Measurements from ENCODE around the gene HMG20A. TPM values are rescaled to one million over a fixed set of nuclear protein-coding genes. Genes with fewer than 3 reads are reported as not detected.
"Not testable (repeated sequence)": the region's sequence is repeated elsewhere in the genome, so short reads cannot be mapped to it uniquely, and the experiment has no call there.

Gene HMG20A
- total RNA-seq, 1 donor: 20.7 TPM

DNA sequence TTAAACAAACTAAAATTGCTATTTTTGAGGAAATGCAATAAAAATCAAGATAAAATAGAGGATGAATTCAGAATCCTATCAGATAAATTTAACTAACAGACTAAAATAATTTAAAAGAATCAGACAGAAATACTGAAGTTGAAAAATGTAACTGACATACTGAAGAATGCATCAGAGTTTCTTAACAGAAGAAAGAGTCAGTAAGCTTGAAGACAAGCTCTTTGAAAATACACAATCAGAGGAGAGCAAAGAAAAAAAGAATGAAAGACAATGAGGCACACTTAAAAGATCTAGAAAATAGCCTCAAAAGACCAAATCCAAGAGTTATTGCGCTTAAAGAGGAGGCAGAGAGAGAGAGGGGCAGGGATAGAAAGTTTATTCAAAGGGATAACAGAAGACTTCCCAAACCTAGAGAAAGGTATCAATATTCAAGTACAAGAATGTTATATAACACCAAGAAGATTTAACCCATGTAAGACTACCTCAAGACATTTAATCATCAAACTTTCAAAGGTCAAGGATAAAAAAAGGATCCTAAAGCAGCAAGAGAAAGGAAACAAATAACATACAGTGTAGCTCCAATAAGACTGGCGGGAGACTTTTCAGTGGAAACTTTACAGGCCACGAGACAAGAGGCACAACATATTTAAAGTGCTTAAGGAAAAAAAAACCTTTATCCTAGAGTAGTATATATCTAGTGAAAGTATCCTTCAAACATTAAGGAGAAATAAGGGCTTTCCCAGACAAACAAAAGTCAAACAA lies 25.5 kb upstream of the HMG20A start:
- Histone ChIP-seq H3K4me3 (ENCODE audit: low read length) (no peak overlapping the region), H3K9me3 (ENCODE audit: low read depth, low read length) (peaks cover 23% of the 10 kb centered on the region), H3K4me1 (ENCODE audit: insufficient read depth, low read length) (no peaks in the 10 kb centered on the region), H3K27me3 (ENCODE audit: insufficient read depth, low read length) (no peaks in the 10 kb centered on the region)

- Histone ChIP-seq H3K9me3 (ENCODE audit: low read depth, low read length) (peaks cover 23% of the 10 kb centered on the region), H3K4me3 (ENCODE audit: low read length) (no peak overlapping the region), H3K4me1 (ENCODE audit: insufficient read depth, low read length) (no peaks in the 10 kb centered on the region), H3K27me3 (ENCODE audit: insufficient read depth, low read length) (no peaks in the 10 kb centered on the region)
These were observed 24.0 kb upstream of the HMG20A start for GRCh38 chr15:77396692-77397091.

DNA sequence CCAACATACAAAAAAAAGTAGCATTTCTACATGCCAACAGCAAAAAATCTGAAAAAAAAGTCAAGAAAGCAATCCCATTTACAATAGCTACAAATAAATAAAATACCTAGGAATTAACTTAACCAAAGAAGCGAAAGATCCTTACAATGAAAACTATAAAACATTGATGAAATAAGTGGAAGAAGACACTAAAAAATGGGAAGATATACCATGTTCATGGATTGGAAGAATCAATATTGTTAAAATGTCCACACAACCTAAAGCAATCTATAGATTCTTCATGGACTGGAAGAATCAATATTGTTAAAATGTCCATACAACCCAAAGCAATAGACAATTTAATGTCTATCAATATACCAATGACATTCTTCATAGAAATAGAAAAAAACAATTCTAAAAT lies 21.8 kb upstream of the HMG20A start:
- Histone ChIP-seq H3K27me3 (ENCODE audit: insufficient read depth, low read length) (no peaks in the 10 kb centered on the region), H3K4me3 (ENCODE audit: low read length) (no peak overlapping the region), H3K4me1 (ENCODE audit: insufficient read depth, low read length) (no peaks in the 10 kb centered on the region), H3K9me3 (ENCODE audit: low read depth, low read length) (peaks cover 23% of the 10 kb centered on the region)

GRCh38 chr15:77400258-77400657 lies 20.4 kb upstream of the HMG20A start:
- Histone ChIP-seq H3K4me1 (ENCODE audit: insufficient read depth, low read length) (no peaks in the 10 kb centered on the region), H3K4me3 (ENCODE audit: low read length) (no peak overlapping the region), H3K27me3 (ENCODE audit: insufficient read depth, low read length) (no peaks in the 10 kb centered on the region), H3K9me3 (ENCODE audit: low read depth, low read length) (peaks cover 15% of the 10 kb centered on the region)

- H3K27me3 ChIP-seq (ENCODE audit: insufficient read depth, low read length): no peaks in the 10 kb centered on the region
- H3K4me3 ChIP-seq (ENCODE audit: low read length): no peak overlapping the region
- H3K9me3 ChIP-seq (ENCODE audit: low read depth, low read length): peaks cover 6% of the 10 kb centered on the region
- no peaks in the 10 kb centered on the region for H3K4me1 ChIP-seq (ENCODE audit: insufficient read depth, low read length)
These were observed 17.8 kb upstream of the HMG20A start for GRCh38 chr15:77402740-77403379.

DNA sequence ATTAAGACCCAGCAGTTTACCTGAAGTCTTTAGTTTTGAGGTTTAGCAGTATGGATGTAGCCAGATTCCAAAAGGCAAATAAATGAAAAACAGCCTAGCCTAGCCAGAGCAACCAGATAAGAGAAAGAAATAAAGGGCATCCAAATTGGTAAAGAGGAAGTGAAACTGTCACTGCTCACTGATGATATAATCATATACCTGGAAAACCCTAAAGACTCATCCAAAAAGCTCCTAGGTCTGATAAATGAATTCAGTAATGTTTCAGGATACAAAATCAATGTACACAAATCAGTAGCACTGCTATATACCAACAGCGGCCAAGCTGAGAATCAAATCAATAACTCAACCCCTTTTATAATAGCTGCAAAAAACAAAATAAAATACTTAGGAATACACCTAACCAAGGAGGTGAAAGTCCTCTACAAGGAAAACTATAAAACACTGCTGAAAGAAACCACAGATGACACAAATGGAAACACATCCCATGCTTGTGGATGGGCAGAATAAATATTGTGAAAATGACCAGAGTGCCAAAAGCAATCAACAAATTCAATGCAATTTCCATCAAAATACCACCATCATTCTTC lies 14.4 kb upstream of the HMG20A start:
- not testable (repeated sequence) for H3K9me3 ChIP-seq (ENCODE audit: low read depth, low read length); H3K4me3 ChIP-seq (ENCODE audit: low read length); H3K27me3 ChIP-seq (ENCODE audit: insufficient read depth, low read length)
- peaks cover 13% of the 10 kb centered on the region for H3K4me1 ChIP-seq (ENCODE audit: insufficient read depth, low read length)

- peaks cover 13% of the 10 kb centered on the region for H3K4me1 ChIP-seq (ENCODE audit: insufficient read depth, low read length)
- H3K27me3 ChIP-seq (ENCODE audit: insufficient read depth, low read length): no peaks in the 10 kb centered on the region
- no peak overlapping the region for H3K4me3 ChIP-seq (ENCODE audit: low read length)
- no peaks in the 10 kb centered on the region for H3K9me3 ChIP-seq (ENCODE audit: low read depth, low read length)
These were observed 13.8 kb upstream of the HMG20A start for GRCh38 chr15:77406846-77407245.

DNA sequence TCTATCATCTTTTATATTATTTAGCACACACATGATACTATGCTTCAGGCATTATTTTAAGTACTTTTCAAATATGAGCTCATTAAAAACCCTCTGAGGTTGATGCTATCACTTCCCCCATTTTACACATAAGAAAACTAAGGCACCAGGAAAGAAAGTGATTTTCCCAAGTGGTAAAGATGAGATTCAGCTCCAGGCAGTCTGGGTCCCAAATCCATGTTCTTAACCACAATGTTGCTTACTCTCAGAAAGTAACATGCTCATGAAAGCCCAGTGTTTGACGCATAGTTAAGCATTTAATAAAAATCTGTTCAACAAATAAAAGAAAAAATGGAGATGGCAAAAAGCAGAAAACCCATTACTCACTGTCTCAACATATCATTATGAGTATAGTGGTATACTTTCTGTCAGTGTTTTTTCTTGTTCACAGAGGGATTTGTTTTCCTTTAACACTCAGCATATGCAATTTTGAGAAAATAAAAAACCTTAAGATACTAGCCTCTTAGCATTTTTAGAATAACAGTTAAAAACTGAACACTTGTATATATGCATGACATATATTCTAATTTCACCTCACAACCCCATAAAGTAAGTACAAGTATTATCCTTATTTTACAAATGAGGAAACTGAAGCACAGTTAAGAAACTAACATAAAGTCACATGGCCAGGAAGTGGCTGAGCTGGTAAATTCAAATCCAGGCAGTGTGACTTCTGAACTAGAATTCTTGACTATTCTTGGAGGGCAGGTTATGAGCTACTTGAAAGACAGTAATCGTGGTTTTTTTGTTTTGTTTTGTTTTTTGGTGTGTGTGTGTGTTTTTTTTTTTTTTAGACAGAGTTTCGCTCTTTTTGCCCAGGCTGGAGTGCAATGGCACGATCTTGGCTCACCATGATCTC lies 11.2 kb upstream of the HMG20A start:
- Histone ChIP-seq H3K9me3 (ENCODE audit: low read depth, low read length) (no peaks in the 10 kb centered on the region), H3K4me3 (ENCODE audit: low read length) (no peak overlapping the region), H3K27me3 (ENCODE audit: insufficient read depth, low read length) (no peaks in the 10 kb centered on the region), H3K4me1 (ENCODE audit: insufficient read depth, low read length) (peaks cover 13% of the 10 kb centered on the region)

GRCh38 chr15:77410157-77410500 lies 10.6 kb upstream of the HMG20A start:
- H3K4me3 ChIP-seq (ENCODE audit: low read length); H3K27me3 ChIP-seq (ENCODE audit: insufficient read depth, low read length); H3K9me3 ChIP-seq (ENCODE audit: low read depth, low read length): not testable (repeated sequence)
- peaks cover 18% of the 10 kb centered on the region for H3K4me1 ChIP-seq (ENCODE audit: insufficient read depth, low read length)

DNA sequence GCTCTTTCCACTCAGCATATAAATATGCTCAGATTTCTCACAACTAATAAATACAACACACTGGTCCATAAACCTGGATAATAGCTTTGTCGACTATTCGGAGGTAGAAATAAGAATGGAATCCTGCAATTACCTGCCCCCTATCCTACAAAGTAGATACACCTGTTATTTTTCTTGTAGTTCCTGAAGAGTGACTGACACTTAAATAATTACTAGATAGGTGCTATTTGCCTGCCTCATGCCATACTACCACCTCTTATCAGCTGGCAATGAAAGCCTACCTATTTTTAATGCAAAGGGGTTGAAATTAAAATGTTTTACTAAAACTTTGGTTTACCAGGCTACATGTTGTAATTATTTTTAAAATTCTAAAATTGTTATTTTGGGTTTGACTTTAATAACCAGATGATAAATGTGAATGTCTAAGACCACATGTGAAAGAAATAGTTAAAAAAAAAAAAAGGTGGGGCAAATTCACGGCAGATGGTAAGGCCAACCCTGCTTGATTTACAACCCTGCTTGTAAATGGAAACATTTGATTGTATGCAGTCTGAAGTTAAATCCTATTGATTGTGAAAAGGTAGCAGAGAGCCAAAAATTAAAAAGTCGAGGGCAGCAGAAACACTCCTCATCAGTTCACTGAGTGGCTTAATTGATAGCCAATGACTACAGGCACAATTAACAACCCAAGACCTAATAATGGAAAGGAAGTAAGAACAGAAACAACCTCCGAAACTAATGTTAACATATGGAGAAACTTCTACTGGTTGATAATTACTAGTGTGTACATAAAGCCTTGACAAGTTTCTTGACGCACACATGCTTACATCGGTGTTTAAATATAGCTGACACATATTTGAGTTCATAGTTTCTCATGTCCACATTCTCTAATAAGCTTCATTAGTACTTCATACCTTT lies 9.7 kb upstream of the HMG20A start:
- H3K27me3 ChIP-seq (ENCODE audit: insufficient read depth, low read length): no peaks in the 10 kb centered on the region
- H3K9me3 ChIP-seq (ENCODE audit: low read depth, low read length): no peaks in the 10 kb centered on the region
- peaks cover 26% of the 10 kb centered on the region for H3K4me1 ChIP-seq (ENCODE audit: insufficient read depth, low read length)
- H3K4me3 ChIP-seq (ENCODE audit: low read length): no peak overlapping the region

- Histone ChIP-seq H3K4me3 (ENCODE audit: low read length) (no peak overlapping the region), H3K27me3 (ENCODE audit: insufficient read depth, low read length) (no peaks in the 10 kb centered on the region), H3K4me1 (ENCODE audit: insufficient read depth, low read length) (peaks cover 30% of the 10 kb centered on the region), H3K9me3 (ENCODE audit: low read depth, low read length) (no peaks in the 10 kb centered on the region)
These were observed 9.1 kb upstream of the HMG20A start for GRCh38 chr15:77411619-77411976.

DNA sequence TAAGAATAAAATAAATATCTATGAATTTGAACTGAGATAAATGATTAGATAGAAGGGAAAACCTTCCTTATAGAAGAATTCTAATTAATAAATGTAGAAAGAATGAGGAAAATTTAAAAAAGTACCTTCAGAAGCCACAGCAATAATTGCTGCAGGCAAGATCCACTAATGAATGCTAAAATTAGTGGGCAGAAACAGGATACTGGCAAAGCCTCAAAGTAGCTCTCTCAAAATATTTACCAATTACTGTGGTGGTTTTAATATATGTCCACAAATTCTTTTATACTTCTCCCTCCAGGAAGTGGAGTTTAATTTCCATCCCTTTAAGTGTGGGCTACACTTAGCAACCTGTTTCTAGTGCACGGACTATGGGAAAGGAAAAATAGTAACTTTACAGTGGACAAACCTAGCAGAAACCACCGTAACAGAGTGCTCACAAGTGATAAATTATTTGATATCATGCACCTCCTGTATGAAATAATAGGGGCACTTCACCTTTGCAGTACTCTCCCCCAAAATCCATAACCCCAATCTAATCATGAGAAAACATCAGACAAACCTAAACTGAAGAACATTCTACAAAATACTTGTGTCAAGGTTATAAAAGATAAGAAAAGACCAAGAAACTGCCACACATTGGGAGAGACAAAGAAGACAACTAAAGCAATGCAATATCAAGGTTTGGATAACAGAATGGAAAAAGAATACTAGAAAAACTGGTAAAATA lies 7.6 kb upstream of the HMG20A start:
- Histone ChIP-seq H3K4me1 (ENCODE audit: insufficient read depth, low read length) (peaks cover 30% of the 10 kb centered on the region), H3K9me3 (ENCODE audit: low read depth, low read length) (no peaks in the 10 kb centered on the region), H3K27me3 (ENCODE audit: insufficient read depth, low read length) (no peaks in the 10 kb centered on the region), H3K4me3 (ENCODE audit: low read length) (no peak overlapping the region)

- Histone ChIP-seq H3K4me1 (ENCODE audit: insufficient read depth, low read length) (peaks cover 33% of the 10 kb centered on the region), H3K27me3 (ENCODE audit: insufficient read depth, low read length) (no peaks in the 10 kb centered on the region), H3K4me3 (ENCODE audit: low read length) (no peak overlapping the region), H3K9me3 (ENCODE audit: low read depth, low read length) (no peaks in the 10 kb centered on the region)
These were observed 6.9 kb upstream of the HMG20A start for GRCh38 chr15:77413699-77414349.
